ENCODE data around the gene RAB7B. TPM values are rescaled to one million over a fixed set of nuclear protein-coding genes. Genes with fewer than 3 reads are reported as not detected.
"Not testable (repeated sequence)": the region's sequence is repeated elsewhere in the genome, so short reads cannot be mapped to it uniquely, and the experiment has no call there.

RAB7B gene
- total and polyA plus RNA-seq, 2 experiments from 2014 or later: 7.1 to 7.6 TPM

GRCh38 chr1:205998457-205999241 lies 4.5 kb downstream of the RAB7B start:
- TF ChIP-seq EZH2phosphoT487 (IDR thresholded peaks at IDR 0.05; ENCODE audit: insufficient read depth, low read depth): no peak
- TF ChIP-seq EZH2 (IDR thresholded peaks at IDR 0.05; ENCODE audit: insufficient read depth, poor library complexity, severe bottlenecking): no peak
- Histone ChIP-seq H3K9ac (no peak overlapping the region), H3K36me3 (ENCODE audit: low read depth) (no peaks in the 10 kb centered on the region), H3K4me3 (no peak overlapping the region), H3K79me2 (ENCODE audit: insufficient read depth) (peaks cover 24% of the 10 kb centered on the region), H3F3A (ENCODE audit: insufficient read depth) (peaks cover 29% of the 10 kb centered on the region), H3K9me3 (ENCODE audit: low read depth) (no peaks in the 10 kb centered on the region), H4K20me1 (ENCODE audit: insufficient read depth) (no peaks in the 10 kb centered on the region), H3K4me1 (ENCODE audit: insufficient read depth) (peaks cover 36% of the 10 kb centered on the region), H3K4me2 (ENCODE audit: unreplicated experiment) (no peak overlapping the region), H3K27me3 (replicated peaks; ENCODE audit: insufficient read depth) (no peaks in the 10 kb centered on the region), H3K9me2 (ENCODE audit: insufficient read depth) (no peaks in the 10 kb centered on the region), H3K27ac (no peak overlapping the region), H2AFZ (no peak overlapping the region)
- WGBS, 2 experiments (ENCODE audit: low coverage in 1 of 2, low lambda C conversion rate in 2 of 2, missing lambda C conversion rate in 2 of 2): 69% methylated on average over 13 of the region's 13 CpGs
- in situ Hi-C loops (cut with MboI): no loop called here
- no peak for DNase-seq

- H3K79me2 ChIP-seq (ENCODE audit: insufficient read depth): peaks cover 20% of the 10 kb centered on the region
- H3K27ac ChIP-seq; H3K4me3 ChIP-seq; H4K20me1 ChIP-seq (ENCODE audit: insufficient read depth); H2AFZ ChIP-seq; H3K36me3 ChIP-seq (ENCODE audit: low read depth); H3K9me2 ChIP-seq (ENCODE audit: insufficient read depth); H3K27me3 ChIP-seq (replicated peaks; ENCODE audit: insufficient read depth); H3K9ac ChIP-seq; DNase-seq; H3K9me3 ChIP-seq (ENCODE audit: low read depth); in situ Hi-C loops (cut with MboI); H3K4me2 ChIP-seq (ENCODE audit: unreplicated experiment): not testable (repeated sequence)
- H3F3A ChIP-seq (ENCODE audit: insufficient read depth): peaks cover 17% of the 10 kb centered on the region
- H3K4me1 ChIP-seq (ENCODE audit: insufficient read depth): peaks cover 17% of the 10 kb centered on the region
- 100% methylated on average over 1 of the region's 1 CpG for WGBS, 2 experiments (ENCODE audit: low coverage in 1 of 2, low lambda C conversion rate in 2 of 2, missing lambda C conversion rate in 2 of 2)
Measured at GRCh38 chr1:205996641-205997040, 6.6 kb downstream of the RAB7B start.

GRCh38 chr1:205994346-205994745 lies 8.8 kb downstream of the RAB7B start:
- H3K9me3 ChIP-seq (ENCODE audit: low read depth): no peaks in the 10 kb centered on the region
- H3K4me3 ChIP-seq: no peak overlapping the region
- WGBS, 2 experiments (ENCODE audit: low coverage in 1 of 2, low lambda C conversion rate in 2 of 2, missing lambda C conversion rate in 2 of 2): 67% methylated on average over 4 of the region's 4 CpGs
- TF ChIP-seq EZH2 (IDR thresholded peaks at IDR 0.05; ENCODE audit: insufficient read depth, poor library complexity, severe bottlenecking) (no peak), EZH2phosphoT487 (IDR thresholded peaks at IDR 0.05; ENCODE audit: insufficient read depth, low read depth) (no peak)
- H4K20me1 ChIP-seq (ENCODE audit: insufficient read depth): no peaks in the 10 kb centered on the region
- H3K79me2 ChIP-seq (ENCODE audit: insufficient read depth): peaks cover 18% of the 10 kb centered on the region
- no peak overlapping the region for H3K4me2 ChIP-seq (ENCODE audit: unreplicated experiment)
- DNase-seq: no peak
- no peaks in the 10 kb centered on the region for H3K36me3 ChIP-seq (ENCODE audit: low read depth)
- no peaks in the 10 kb centered on the region for H3K9me2 ChIP-seq (ENCODE audit: insufficient read depth)
- no peak overlapping the region for H2AFZ ChIP-seq
- no peaks in the 10 kb centered on the region for H3K27me3 ChIP-seq (replicated peaks; ENCODE audit: insufficient read depth)
- H3K9ac ChIP-seq: no peak overlapping the region
- no peak overlapping the region for H3K27ac ChIP-seq
- peaks cover 6% of the 10 kb centered on the region for H3F3A ChIP-seq (ENCODE audit: insufficient read depth)
- in situ Hi-C loops (cut with MboI): no loop called here
- H3K4me1 ChIP-seq (ENCODE audit: insufficient read depth): 0 out of 2 replicates have a peak, but pooled peaks cover 7% of the 10 kb centered on the region

GRCh38 chr1:205993068-205993467 lies 10.1 kb downstream of the RAB7B start:
- no peaks in the 10 kb centered on the region for H3K9me3 ChIP-seq (ENCODE audit: low read depth)
- H3K4me1 ChIP-seq (ENCODE audit: insufficient read depth): 0 out of 2 replicates have a peak, but pooled peaks cover 7% of the 10 kb centered on the region
- WGBS, 2 experiments (ENCODE audit: low coverage in 1 of 2, low lambda C conversion rate in 2 of 2, missing lambda C conversion rate in 2 of 2): 89 to 95% methylated on average over 1 of the region's 1 CpG
- H3K79me2 ChIP-seq (ENCODE audit: insufficient read depth): 0 out of 2 replicates have a peak, but pooled peaks cover 5% of the 10 kb centered on the region
- no peak overlapping the region for H3K4me3 ChIP-seq
- H3F3A ChIP-seq (ENCODE audit: insufficient read depth): peaks cover 6% of the 10 kb centered on the region
- no peaks in the 10 kb centered on the region for H3K36me3 ChIP-seq (ENCODE audit: low read depth)
- no peaks in the 10 kb centered on the region for H3K9me2 ChIP-seq (ENCODE audit: insufficient read depth)
- no peak overlapping the region for H3K27ac ChIP-seq
- in situ Hi-C loops (cut with MboI): no loop called here
- no peak overlapping the region for H3K4me2 ChIP-seq (ENCODE audit: unreplicated experiment)
- no peak for TF ChIP-seq EZH2 (IDR thresholded peaks at IDR 0.05; ENCODE audit: insufficient read depth, poor library complexity, severe bottlenecking)
- no peak for TF ChIP-seq EZH2phosphoT487 (IDR thresholded peaks at IDR 0.05; ENCODE audit: insufficient read depth, low read depth)
- H4K20me1 ChIP-seq (ENCODE audit: insufficient read depth): no peaks in the 10 kb centered on the region
- H2AFZ ChIP-seq: no peak overlapping the region
- H3K27me3 ChIP-seq (replicated peaks; ENCODE audit: insufficient read depth): no peaks in the 10 kb centered on the region
- DNase-seq: no peak
- no peak overlapping the region for H3K9ac ChIP-seq

All from GM23248 (cell line).